ENCODE results near the gene CEACAM8.

Gene CEACAM8

GRCh38 chr19:42547929-42548328 is 46.8 kb downstream of the CEACAM8 start:
- no peak overlapping the region for H3K27ac ChIP-seq (ENCODE audit: extremely low read depth, low read depth, low read length)
- no peaks in the 10 kb centered on the region for H3K36me3 ChIP-seq (ENCODE audit: control insufficient read depth in 2 of 2, insufficient read depth in 1 of 2, low read length in 2 of 2)
- no peaks in the 10 kb centered on the region for H3K4me1 ChIP-seq (ENCODE audit: control insufficient read depth, insufficient read depth, low read length)
- no peaks in the 10 kb centered on the region for H3K9me3 ChIP-seq (ENCODE audit: control insufficient read depth, insufficient read depth, low read depth, low read length)
- POLR2A ChIA-PET, result no interaction called here
- no peak for TF ChIP-seq ZNF704 (tag by site-specific recombination; IDR thresholded peaks at IDR 0.05)
- TF ChIP-seq ZNF707 (tag by site-specific recombination; IDR thresholded peaks at IDR 0.05), result no peak
- no peak for TF ChIP-seq ZNF292 (tag by site-specific recombination; IDR thresholded peaks at IDR 0.05; ENCODE audit: borderline replicate concordance, low read depth)
- TF ChIP-seq ZNF837 (tag by site-specific recombination; IDR thresholded peaks at IDR 0.05), result no peak
- peak; percentile 85 for TF ChIP-seq KLF1 (tag by site-specific recombination; IDR thresholded peaks at IDR 0.05)
- no peak for TF ChIP-seq TSHZ1 (tag by site-specific recombination; IDR thresholded peaks at IDR 0.05; ENCODE audit: borderline replicate concordance)
- TF ChIP-seq ZNF518A (tag by site-specific recombination; conservative IDR thresholded peaks at IDR 0.05; ENCODE audit: low read depth), result no peak
- CTCF ChIA-PET, result no interaction called here
- H3K4me3 ChIP-seq (ENCODE audit: low read depth, low read length), result no peak overlapping the region

- CTCF ChIA-PET, result no interaction called here
- Histone ChIP-seq H3K4me1 (ENCODE audit: control insufficient read depth, insufficient read depth, low read length) (no peaks in the 10 kb centered on the region), H3K27ac (ENCODE audit: extremely low read depth, low read depth, low read length) (no peak overlapping the region), H3K36me3 (ENCODE audit: control insufficient read depth in 2 of 2, insufficient read depth in 1 of 2, low read length in 2 of 2) (no peaks in the 10 kb centered on the region), H3K9me3 (ENCODE audit: control insufficient read depth, insufficient read depth, low read depth, low read length) (no peaks in the 10 kb centered on the region), H3K4me3 (ENCODE audit: low read depth, low read length) (no peak overlapping the region)
- no peak for TF ChIP-seq EGR2 (tag by site-specific recombination; IDR thresholded peaks at IDR 0.05; ENCODE audit: low read depth)
- TF ChIP-seq SCRT2 (tag by site-specific recombination; IDR thresholded peaks at IDR 0.05), result peak; percentile 78
- TF ChIP-seq ZNF169 (tag by site-specific recombination; IDR thresholded peaks at IDR 0.05), result no peak
- TF ChIP-seq ZNF366 (tag by site-specific recombination; conservative IDR thresholded peaks at IDR 0.05), result no peak
- TF ChIP-seq SCRT1 (tag by site-specific recombination; IDR thresholded peaks at IDR 0.05; ENCODE audit: borderline replicate concordance), result peak; percentile 88; the same call in 1 of the 2 replicates
- TF ChIP-seq ZSCAN5A (tag by site-specific recombination; IDR thresholded peaks at IDR 0.05), result no peak
- TF ChIP-seq ZNF223 (tag by site-specific recombination; IDR thresholded peaks at IDR 0.05), result 0 out of 2 replicates have a peak, but pooled peaks have one; percentile 61
- no peak for TF ChIP-seq ZNF670 (tag by site-specific recombination; IDR thresholded peaks at IDR 0.05; ENCODE audit: low read depth)
- POLR2A ChIA-PET, result no interaction called here
Observed at GRCh38 chr19:42546831-42547500, 47.8 kb downstream of the CEACAM8 start.

All from HEK293 (cell line).